Measurements from ENCODE around the gene JPH3.

GRCh38 chr16:87559945-87560344 is 42.4 kb upstream of the JPH3 start:
- TF ChIP-seq CTCF (IDR thresholded peaks at IDR 0.05) (no peak), POLR2A (IDR thresholded peaks at IDR 0.05) (no peak)

Data from testis (tissue), 2 donors.